Body of pancreas (tissue), 4 donors: ENCODE measurements around the gene PTPRD.

Experiments used
- CTCF ChIP-seq, 7 experiments: fragments of 450-650 bp in 4 of 7; fragments of 200-600 bp in 3 of 7; sonication (generic) in 3 of 7; IDR thresholded peaks; one replicate each; pipeline ENCODE4 v1.5.1; 2016 to 2019; ENCODE audit warnings: antibody characterized with exemption in 7 of 7
- POLR2A ChIP-seq, 3 donors: fragments of 450-650 bp; IDR thresholded peaks; one replicate each; pipeline ENCODE4 v1.6.1; 2016; ENCODE audit warnings: antibody characterized with exemption in 3 of 3, mild to moderate bottlenecking in 2 of 3

GRCh38 chr9:9231946-9232345 lies 1380.9 kb downstream of the PTPRD start:
- no peak for TF ChIP-seq POLR2A (IDR thresholded peaks at IDR 0.05)
- no peak for TF ChIP-seq CTCF (IDR thresholded peaks at IDR 0.05)
